D721Med (cell line): Measurements from ENCODE around the gene CEP63.

Experiments used
- DNase-seq: peaks from one replicate; pipeline ENCODE4 v3.0.0; 2011; ENCODE audit warnings: low spot score; ENCODE audit not compliant: insufficient read length
- FAIRE-seq: peaks from 2 replicates; lab custom pipeline; 2011; peaks lifted over from hg19 to GRCh38; lab: Jason Lieb, UNC
- TF ChIP-seq, protein P1 (sequence below): IDR thresholded peaks from 2 replicates; pipeline ENCODE4 v1.5.1; 2012; ENCODE audit warnings: mild to moderate bottlenecking, control low read depth; ENCODE audit not compliant: insufficient read depth; ENCODE audit errors: missing control alignments

CEP63 gene

DNA sequence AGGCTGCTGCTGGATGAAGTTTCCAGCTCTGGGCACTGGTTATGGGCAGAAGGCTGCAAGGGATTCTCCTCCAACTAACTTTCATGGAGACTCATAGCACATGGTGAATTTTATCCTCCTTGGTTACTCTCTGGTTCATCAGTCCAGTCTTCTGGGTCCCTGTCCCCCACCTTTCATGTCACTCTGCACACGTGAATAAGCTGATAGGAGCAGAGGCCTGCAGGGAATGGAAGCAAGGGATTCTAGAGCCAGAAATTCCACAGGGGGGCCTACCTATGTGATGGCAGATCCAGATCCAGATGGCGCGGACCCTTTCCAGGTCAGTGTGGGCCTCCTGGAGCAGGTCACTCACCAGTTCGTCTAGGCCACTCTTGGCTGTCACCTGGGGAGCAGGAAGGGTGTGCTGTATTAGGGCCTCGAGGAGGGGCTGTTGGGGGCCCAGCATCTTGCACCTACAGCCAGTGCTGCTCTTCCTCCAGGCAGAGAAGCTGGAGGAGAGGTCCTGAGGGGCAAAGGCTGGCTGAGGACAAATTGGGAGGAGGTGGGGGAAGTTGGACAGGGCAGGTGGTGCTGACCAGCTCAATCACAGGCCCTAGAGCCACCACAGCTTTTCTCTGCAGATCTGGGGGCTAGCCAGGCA, 134.7 kb downstream of the CEP63 start:
- DNase-seq = no peak
- TF ChIP-seq, protein P1, sequence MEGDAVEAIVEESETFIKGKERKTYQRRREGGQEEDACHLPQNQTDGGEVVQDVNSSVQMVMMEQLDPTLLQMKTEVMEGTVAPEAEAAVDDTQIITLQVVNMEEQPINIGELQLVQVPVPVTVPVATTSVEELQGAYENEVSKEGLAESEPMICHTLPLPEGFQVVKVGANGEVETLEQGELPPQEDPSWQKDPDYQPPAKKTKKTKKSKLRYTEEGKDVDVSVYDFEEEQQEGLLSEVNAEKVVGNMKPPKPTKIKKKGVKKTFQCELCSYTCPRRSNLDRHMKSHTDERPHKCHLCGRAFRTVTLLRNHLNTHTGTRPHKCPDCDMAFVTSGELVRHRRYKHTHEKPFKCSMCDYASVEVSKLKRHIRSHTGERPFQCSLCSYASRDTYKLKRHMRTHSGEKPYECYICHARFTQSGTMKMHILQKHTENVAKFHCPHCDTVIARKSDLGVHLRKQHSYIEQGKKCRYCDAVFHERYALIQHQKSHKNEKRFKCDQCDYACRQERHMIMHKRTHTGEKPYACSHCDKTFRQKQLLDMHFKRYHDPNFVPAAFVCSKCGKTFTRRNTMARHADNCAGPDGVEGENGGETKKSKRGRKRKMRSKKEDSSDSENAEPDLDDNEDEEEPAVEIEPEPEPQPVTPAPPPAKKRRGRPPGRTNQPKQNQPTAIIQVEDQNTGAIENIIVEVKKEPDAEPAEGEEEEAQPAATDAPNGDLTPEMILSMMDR = no peak
- FAIRE-seq = no peak

DNA sequence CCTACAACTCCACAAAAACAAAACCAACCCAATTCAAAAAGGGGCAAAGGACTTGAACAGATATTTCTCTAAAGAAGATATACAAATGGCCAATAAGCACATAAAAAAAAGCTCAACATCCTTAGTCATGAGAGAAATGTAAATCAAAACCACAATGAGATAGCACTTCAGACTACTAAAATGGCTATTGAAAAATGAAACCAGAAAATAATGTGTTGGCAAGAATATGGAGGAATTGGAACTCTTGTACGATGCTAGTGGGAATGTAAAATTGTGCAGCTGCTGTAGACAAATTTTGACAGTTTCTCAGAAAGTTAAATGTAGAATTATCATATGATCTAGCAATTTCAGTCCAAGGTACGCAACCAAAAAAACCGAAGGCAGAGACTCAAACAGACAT, 136.0 kb downstream of the CEP63 start:
- DNase-seq (no peak), FAIRE-seq (no peak)
- TF ChIP-seq, protein P1 = no peak

DNA sequence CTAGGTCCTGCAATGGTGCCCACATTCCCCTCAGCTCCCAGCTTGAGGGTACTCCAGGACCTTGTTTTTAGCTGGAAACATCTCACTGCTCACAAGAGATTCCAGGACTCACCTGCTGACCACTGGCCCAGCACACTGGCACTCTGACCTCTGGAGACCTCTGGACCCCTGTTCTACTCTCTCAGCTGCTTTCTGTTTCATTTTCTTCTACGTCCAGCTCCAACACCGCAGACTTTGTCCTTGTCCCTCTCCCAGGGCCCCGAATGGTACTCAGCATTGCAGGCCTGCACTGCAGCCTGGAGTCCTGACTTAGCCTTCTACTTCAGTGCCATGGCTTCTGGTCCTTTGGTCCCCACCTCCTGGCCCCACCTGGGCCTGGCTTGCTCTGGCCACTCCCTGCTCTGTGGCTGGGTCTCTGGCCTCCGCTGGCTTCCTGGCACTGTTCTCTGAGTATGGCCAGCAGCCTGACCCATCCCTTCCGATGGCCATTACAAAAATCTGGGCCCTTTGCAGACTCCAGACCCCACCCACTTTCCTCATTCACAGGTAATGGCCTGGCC, 137.0 kb downstream of the CEP63 start:
- TF ChIP-seq, protein P1 = no peak
- DNase-seq = no peak

DNA sequence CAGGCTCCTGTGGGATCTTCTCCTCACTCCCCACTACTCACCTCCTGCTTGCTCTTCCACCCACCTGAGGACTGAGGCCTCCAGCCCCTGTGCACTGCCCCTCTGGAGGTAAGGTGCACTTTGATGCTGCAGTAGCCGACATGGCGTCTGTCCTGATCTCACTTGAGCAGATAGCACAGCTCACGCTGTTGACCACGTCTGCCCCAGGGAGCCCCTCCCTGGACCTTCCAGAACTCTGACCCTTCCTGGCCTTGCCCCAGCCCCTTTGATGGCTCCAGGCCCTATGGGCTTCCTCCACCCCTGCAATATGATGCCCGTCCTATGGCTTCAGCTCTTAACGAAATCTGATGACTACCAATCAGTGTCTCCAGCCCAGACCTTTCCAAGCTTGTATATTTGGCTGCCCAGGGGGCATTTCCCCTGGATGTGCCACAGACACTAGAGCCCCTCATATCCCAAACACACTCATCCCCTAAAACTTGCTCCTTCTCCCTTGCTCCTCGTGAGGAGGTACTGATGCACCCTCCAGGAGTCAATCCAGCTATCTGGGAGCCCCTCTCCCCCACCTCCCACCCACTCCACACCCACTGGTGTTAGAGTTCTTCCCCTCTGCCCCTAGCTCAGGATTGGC, 137.9 kb downstream of the CEP63 start:
- FAIRE-seq (no peak), DNase-seq (no peak)
- TF ChIP-seq, protein P1 = no peak

More for the DNA sequence above, 137.0 kb downstream of the CEP63 start:
- no peak for FAIRE-seq
